OCI-LY1 (cell line): ENCODE data around the gene SGPL1.
A peak's percentile ranks its signal among the peaks of the same experiment; 100 is the strongest.

ENCODE experiments used
- H2AFZ ChIP-seq: fragments of 200-600 bp; sonication (generic), shearing (Covaris generic); 2 replicates; pipeline ENCODE4 v1.6.0; 2014; ENCODE audit warnings: antibody characterized with exemption, mild to moderate bottlenecking, low read length
- H3F3A ChIP-seq: fragments of 200-600 bp; sonication (generic), shearing (Covaris generic); 2 replicates; pipeline ENCODE4 v1.6.0; 2014; ENCODE audit warnings: mild to moderate bottlenecking, antibody characterized with exemption, low read length, moderate library complexity; ENCODE audit not compliant: insufficient read depth
- H3K27ac ChIP-seq: fragments of 200-600 bp; sonication (generic); 2 replicates; pipeline ENCODE4 v1.5.1; 2014; ENCODE audit warnings: low read length, mixed run types, mild to moderate bottlenecking, low read depth; ENCODE audit not compliant: poor library complexity, severe bottlenecking
- H3K27me3 ChIP-seq: fragments of 200-600 bp; sonication (generic); 2 replicates; pipeline ENCODE4 v1.6.0; 2014; ENCODE audit warnings: antibody characterized with exemption, mild to moderate bottlenecking, low read length, moderate library complexity; ENCODE audit not compliant: insufficient read depth
- H3K36me3 ChIP-seq: fragments of 200-600 bp; sonication (generic); 2 replicates; pipeline ENCODE4 v1.6.1; 2014; ENCODE audit warnings: mild to moderate bottlenecking, antibody characterized with exemption, low read length, moderate library complexity, mixed read lengths; ENCODE audit not compliant: insufficient read depth
- H3K4me1 ChIP-seq: fragments of 200-600 bp; sonication (generic); 2 replicates; pipeline ENCODE4 v1.5.1; 2014; ENCODE audit warnings: mild to moderate bottlenecking, low read length, moderate library complexity; ENCODE audit not compliant: insufficient read depth, severe bottlenecking
- H3K4me2 ChIP-seq: fragments of 200-600 bp; sonication (generic), shearing (Covaris generic); 2 replicates; pipeline ENCODE4 v1.6.1; 2014; ENCODE audit warnings: low read length
- H3K4me3 ChIP-seq: fragments of 200-600 bp; sonication (generic); 2 replicates; pipeline ENCODE4 v1.5.1; 2014; ENCODE audit warnings: low read length, low read depth, mild to moderate bottlenecking, mixed read lengths; ENCODE audit not compliant: poor library complexity, severe bottlenecking
- H3K79me2 ChIP-seq: fragments of 200-600 bp; shearing (Covaris generic); 2 replicates; pipeline ENCODE4 v1.6.1; 2016; ENCODE audit warnings: mixed run types, low read length, mixed read lengths; ENCODE audit not compliant: insufficient read depth
- H3K9ac ChIP-seq: fragments of 200-600 bp; sonication (generic), shearing (Covaris generic); 2 replicates; pipeline ENCODE4 v1.6.1; 2014; ENCODE audit warnings: mild to moderate bottlenecking, low read length, mixed read lengths
- H3K9me2 ChIP-seq: fragments of 200-600 bp; sonication (generic), shearing (Covaris generic); 2 replicates; pipeline ENCODE4 v1.6.1; 2014; ENCODE audit warnings: low read depth, mild to moderate bottlenecking, low read length, mixed read lengths
- H3K9me3 ChIP-seq: fragments of 200-600 bp; shearing (Covaris generic); 2 replicates; pipeline ENCODE4 v1.6.1; 2014; ENCODE audit warnings: low read length, mixed read lengths
- H4K20me1 ChIP-seq: fragments of 200-600 bp; sonication (generic), shearing (Covaris generic); 2 replicates; pipeline ENCODE4 v1.6.0; 2016; ENCODE audit warnings: mild to moderate bottlenecking, low read length; ENCODE audit not compliant: insufficient read depth
- CTCF ChIP-seq: fragments of 200-600 bp; sonication (generic), shearing (Covaris generic); IDR thresholded peaks from 2 replicates; pipeline ENCODE4 v1.5.1; 2017; ENCODE audit warnings: mild to moderate bottlenecking, antibody characterized with exemption, low read length, moderate library complexity, mixed read lengths
- EZH2 ChIP-seq: fragments of 200-600 bp; sonication (generic), shearing (Covaris generic); IDR thresholded peaks from 2 replicates; pipeline ENCODE4 v1.8.0; 2017; ENCODE audit warnings: borderline replicate concordance, mixed run types, mild to moderate bottlenecking, antibody characterized with exemption, low read length, moderate library complexity, mixed read lengths

Gene SGPL1

DNA sequence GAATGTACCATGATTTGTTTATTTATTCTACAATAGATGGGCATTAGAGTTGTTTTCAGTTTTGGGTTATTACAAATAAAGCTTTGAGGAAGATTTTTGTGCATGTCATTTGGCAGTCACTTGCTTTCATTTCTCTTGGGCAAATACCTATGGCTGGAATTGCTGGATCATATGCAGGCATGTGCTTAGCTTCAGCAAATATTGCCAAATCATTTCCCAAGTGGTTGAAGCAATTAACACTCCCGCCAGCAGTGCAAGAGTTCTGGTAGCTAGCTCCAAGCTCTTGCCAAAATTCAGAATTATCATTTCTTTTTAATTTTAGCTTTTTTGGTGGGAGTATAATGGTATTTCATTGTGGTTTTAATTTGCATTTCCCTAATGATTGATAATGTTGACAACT is 105.5 kb downstream of the SGPL1 start:
- no peaks in the 10 kb centered on the region for H3K79me2 ChIP-seq
- TF ChIP-seq EZH2, result no peak
- TF ChIP-seq CTCF, result no peak
- H2AFZ ChIP-seq, result no peak overlapping the region
- H3K36me3 ChIP-seq, result no peaks in the 10 kb centered on the region
- no peaks in the 10 kb centered on the region for H3F3A ChIP-seq
- H3K4me3 ChIP-seq, result no peak overlapping the region
- H3K9me2 ChIP-seq, result no peaks in the 10 kb centered on the region
- no peak overlapping the region for H3K27ac ChIP-seq
- no peaks in the 10 kb centered on the region for H3K4me1 ChIP-seq
- H3K4me2 ChIP-seq, result no peak overlapping the region
- H3K9me3 ChIP-seq, result no peaks in the 10 kb centered on the region
- H4K20me1 ChIP-seq, result no peaks in the 10 kb centered on the region
- H3K27me3 ChIP-seq, result 0 out of 2 replicates have a peak, but pooled peaks cover 4% of the 10 kb centered on the region
- H3K9ac ChIP-seq, result no peak overlapping the region

- Histone ChIP-seq H3K79me2 (no peaks in the 10 kb centered on the region), H3K9me3 (no peaks in the 10 kb centered on the region), H4K20me1 (no peaks in the 10 kb centered on the region), H3K27me3 (0 out of 2 replicates have a peak, but pooled peaks cover 4% of the 10 kb centered on the region), H3K4me3 (no peak overlapping the region), H3K9me2 (no peaks in the 10 kb centered on the region), H3K9ac (no peak overlapping the region), H3K27ac (no peak overlapping the region), H3K4me1 (no peaks in the 10 kb centered on the region), H3F3A (no peaks in the 10 kb centered on the region), H2AFZ (no peak overlapping the region), H3K36me3 (no peaks in the 10 kb centered on the region), H3K4me2 (no peak overlapping the region)
- TF ChIP-seq CTCF (no peak), EZH2 (no peak)
Observed at GRCh38 chr10:70923696-70924095, 107.9 kb downstream of the SGPL1 start.

GRCh38 chr10:70925377-70926225 is 109.9 kb downstream of the SGPL1 start:
- TF ChIP-seq EZH2, result no peak
- TF ChIP-seq CTCF, result peak; percentile 94

More at GRCh38 chr10:70925377-70926225, 109.9 kb downstream of the SGPL1 start:
- Histone ChIP-seq H3F3A (no peaks in the 10 kb centered on the region), H3K27me3 (0 out of 2 replicates have a peak, but pooled peaks cover 3% of the 10 kb centered on the region), H3K9me3 (no peaks in the 10 kb centered on the region), H3K9ac (no peak overlapping the region), H3K4me1 (no peaks in the 10 kb centered on the region), H3K9me2 (no peaks in the 10 kb centered on the region), H4K20me1 (no peaks in the 10 kb centered on the region), H2AFZ (no peak overlapping the region), H3K79me2 (no peaks in the 10 kb centered on the region), H3K4me3 (no peak overlapping the region), H3K4me2 (no peak overlapping the region), H3K36me3 (no peaks in the 10 kb centered on the region), H3K27ac (no peak overlapping the region)
